Measurements from ENCODE around the gene VDAC1. TPM values are rescaled to one million over a fixed set of nuclear protein-coding genes. Genes with fewer than 3 reads are reported as not detected.
"Not testable (repeated sequence)": the region's sequence is repeated elsewhere in the genome, so short reads cannot be mapped to it uniquely, and the experiment has no call there.

The VDAC1 gene
- total RNA-seq, 1 experiment from 2014 or later: 334 TPM

DNA sequence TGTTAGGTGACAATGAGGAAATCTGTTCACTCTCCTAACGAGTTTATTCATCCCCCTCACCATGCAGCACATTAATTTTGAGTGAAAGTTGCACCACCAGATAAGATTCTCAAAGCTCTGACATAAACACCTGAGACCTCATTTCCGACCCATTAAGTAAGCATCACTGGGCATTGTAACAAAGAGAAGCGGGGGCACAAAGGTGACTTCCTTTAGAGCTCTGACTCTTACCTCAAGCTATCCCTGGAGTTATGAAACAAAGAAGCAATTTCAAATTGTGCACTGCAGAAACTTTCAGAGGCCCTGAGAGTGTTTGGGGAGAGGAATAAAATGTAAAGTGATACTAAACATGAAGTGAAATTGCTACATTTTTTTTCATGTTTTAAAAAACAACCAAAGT is 65.8 kb downstream of the VDAC1 start:
- BruUV-seq (replicated peaks): no TSS peak
- intact Hi-C loops (cut with micrococcal nuclease): no loop called here
- H3K4me1 Mint-ChIP-seq (ENCODE audit: insufficient read depth, unreplicated experiment): no peaks in the 10 kb centered on the region
- no peak for DNase-seq (ENCODE audit: unreplicated experiment)
- ChIA-PET CTCF (interaction anchor here (0.6 to 3.3 kb wide), 4 partner anchors 28 to 219 kb away, joined by 3 to 17 read pairs (median 6); no protein-coding TSS in a partner anchor), POLR2A (interaction anchor here (0.8 to 1.3 kb wide), 3 partner anchors 9 to 28 kb away, joined by 3 to 4 read pairs (median 3); no protein-coding TSS in a partner anchor)
- TF ChIP-seq, protein P1, sequence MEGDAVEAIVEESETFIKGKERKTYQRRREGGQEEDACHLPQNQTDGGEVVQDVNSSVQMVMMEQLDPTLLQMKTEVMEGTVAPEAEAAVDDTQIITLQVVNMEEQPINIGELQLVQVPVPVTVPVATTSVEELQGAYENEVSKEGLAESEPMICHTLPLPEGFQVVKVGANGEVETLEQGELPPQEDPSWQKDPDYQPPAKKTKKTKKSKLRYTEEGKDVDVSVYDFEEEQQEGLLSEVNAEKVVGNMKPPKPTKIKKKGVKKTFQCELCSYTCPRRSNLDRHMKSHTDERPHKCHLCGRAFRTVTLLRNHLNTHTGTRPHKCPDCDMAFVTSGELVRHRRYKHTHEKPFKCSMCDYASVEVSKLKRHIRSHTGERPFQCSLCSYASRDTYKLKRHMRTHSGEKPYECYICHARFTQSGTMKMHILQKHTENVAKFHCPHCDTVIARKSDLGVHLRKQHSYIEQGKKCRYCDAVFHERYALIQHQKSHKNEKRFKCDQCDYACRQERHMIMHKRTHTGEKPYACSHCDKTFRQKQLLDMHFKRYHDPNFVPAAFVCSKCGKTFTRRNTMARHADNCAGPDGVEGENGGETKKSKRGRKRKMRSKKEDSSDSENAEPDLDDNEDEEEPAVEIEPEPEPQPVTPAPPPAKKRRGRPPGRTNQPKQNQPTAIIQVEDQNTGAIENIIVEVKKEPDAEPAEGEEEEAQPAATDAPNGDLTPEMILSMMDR (IDR thresholded peaks at IDR 0.05; ENCODE audit: unreplicated experiment): no peak
- no peaks in the 10 kb centered on the region for H3K27me3 Mint-ChIP-seq (ENCODE audit: insufficient read depth, unreplicated experiment)
- no peak overlapping the region for H3K27ac Mint-ChIP-seq (ENCODE audit: low read depth, unreplicated experiment)
- H3K4me3 Mint-ChIP-seq (ENCODE audit: unreplicated experiment): no peak overlapping the region
- no peaks in the 10 kb centered on the region for H3K36me3 Mint-ChIP-seq (ENCODE audit: insufficient read depth, unreplicated experiment)
- no peaks in the 10 kb centered on the region for H3K9me3 Mint-ChIP-seq (ENCODE audit: unreplicated experiment)

DNA sequence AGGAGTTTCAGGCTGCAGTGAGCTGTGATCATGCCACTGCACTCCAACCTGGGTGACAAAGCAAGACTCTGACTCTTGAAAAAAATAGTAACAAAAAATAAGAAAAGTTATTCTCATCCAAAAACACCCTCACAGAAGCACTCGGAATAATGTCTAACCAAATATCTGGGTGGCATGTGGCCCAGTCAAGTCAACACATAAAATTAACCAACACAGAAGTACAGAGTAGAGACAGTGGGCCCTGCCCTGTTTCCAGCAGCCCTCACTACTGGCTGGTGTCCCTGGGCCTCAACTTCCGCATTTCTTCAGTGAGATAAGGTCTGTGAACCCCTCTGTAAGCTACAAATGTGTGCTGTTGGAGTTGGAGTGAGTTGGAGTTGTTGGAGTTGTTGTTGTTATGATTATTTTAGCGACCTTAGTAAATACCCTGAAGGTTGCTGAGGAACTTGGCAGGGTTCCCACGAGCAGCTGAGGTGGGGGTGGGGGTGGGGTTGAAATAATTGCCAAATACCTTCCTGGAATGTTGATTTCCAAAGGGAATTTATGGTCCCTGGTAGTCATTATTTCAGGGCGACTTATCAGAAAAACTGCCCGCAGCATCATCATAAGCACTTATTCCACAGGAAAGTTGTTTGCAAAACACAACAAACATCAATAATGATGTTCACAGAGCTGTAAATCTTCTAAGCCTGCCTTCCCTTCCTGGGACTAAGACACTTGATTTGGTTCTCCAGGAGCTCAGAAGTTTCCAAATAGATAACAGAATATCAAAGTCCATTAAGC is 66.5 kb downstream of the VDAC1 start:
- DNase-seq (ENCODE audit: unreplicated experiment): no peak
- ChIA-PET CTCF (interaction anchor here (0.6 to 3.3 kb wide), 2 partner anchors 68 to 218 kb away, joined by 3 to 17 read pairs; no protein-coding TSS in a partner anchor), POLR2A (interaction anchor here (0.8 to 1.3 kb wide), 4 partner anchors 9 to 29 kb away, joined by 3 to 4 read pairs (median 4); no protein-coding TSS in a partner anchor)
- H3K27me3 Mint-ChIP-seq (ENCODE audit: insufficient read depth, unreplicated experiment): no peaks in the 10 kb centered on the region
- no TSS peak for BruUV-seq (replicated peaks)
- H3K4me1 Mint-ChIP-seq (ENCODE audit: insufficient read depth, unreplicated experiment): no peaks in the 10 kb centered on the region
- no peak overlapping the region for H3K27ac Mint-ChIP-seq (ENCODE audit: low read depth, unreplicated experiment)
- TF ChIP-seq, protein P1 (IDR thresholded peaks at IDR 0.05; ENCODE audit: unreplicated experiment): no peak
- no peaks in the 10 kb centered on the region for H3K36me3 Mint-ChIP-seq (ENCODE audit: insufficient read depth, unreplicated experiment)
- no peaks in the 10 kb centered on the region for H3K9me3 Mint-ChIP-seq (ENCODE audit: unreplicated experiment)
- intact Hi-C loops (cut with micrococcal nuclease): no loop called here
- no peak overlapping the region for H3K4me3 Mint-ChIP-seq (ENCODE audit: unreplicated experiment)

DNA sequence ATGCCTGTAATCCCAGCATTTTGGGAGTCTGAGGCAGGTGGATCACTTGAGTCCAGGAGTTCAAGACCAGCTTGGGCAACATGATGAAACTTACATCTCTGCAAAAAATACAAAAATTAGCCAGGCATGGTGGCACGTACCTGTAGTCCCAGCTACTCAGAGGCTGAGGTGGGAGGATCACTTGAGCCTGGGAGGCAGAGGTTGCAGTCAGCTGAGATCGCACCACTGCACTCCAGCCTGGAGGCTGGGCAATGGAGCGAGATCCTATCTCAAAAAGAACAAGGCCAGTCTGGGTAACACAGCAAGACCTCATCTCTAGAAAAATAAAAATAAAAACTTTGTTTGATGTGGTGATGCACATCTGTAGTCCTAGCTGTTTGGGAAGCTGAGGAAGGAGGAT is 67.1 kb downstream of the VDAC1 start:
- DNase-seq (ENCODE audit: unreplicated experiment); H3K9me3 Mint-ChIP-seq (ENCODE audit: unreplicated experiment); H3K4me1 Mint-ChIP-seq (ENCODE audit: insufficient read depth, unreplicated experiment); H3K36me3 Mint-ChIP-seq (ENCODE audit: insufficient read depth, unreplicated experiment); H3K4me3 Mint-ChIP-seq (ENCODE audit: unreplicated experiment); H3K27me3 Mint-ChIP-seq (ENCODE audit: insufficient read depth, unreplicated experiment); BruUV-seq (replicated peaks); intact Hi-C loops (cut with micrococcal nuclease); H3K27ac Mint-ChIP-seq (ENCODE audit: low read depth, unreplicated experiment): not testable (repeated sequence)
- ChIA-PET POLR2A (interaction anchor here (0.6 to 0.9 kb wide), 2 partner anchors 26 to 175 kb away, joined by 3 to 4 read pairs; no protein-coding TSS in a partner anchor), CTCF (interaction anchor here (0.9 to 3.3 kb wide), 2 partner anchors 13 to 68 kb away, joined by 3 to 17 read pairs; no protein-coding TSS in a partner anchor)

DNA sequence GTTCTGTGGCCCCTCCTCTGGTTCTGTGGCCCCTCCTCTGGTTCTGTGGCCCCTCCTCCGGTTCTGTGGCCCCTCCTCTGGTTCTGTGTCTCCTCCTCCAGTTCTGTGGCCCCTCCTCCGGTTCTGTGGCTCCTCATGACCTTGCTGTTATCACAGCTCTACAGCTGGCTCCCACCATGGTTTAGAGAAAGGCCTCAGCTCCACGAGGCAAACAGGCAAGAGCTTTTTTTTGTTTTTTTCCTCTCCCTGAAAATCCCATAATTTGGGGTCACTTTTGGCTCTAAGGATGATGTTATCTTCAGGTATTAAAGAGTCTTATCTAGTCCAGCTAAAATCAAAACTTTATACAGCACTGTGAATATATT is 68.1 kb downstream of the VDAC1 start:
- TF ChIP-seq, protein P1 (IDR thresholded peaks at IDR 0.05; ENCODE audit: unreplicated experiment): no peak
- no peaks in the 10 kb centered on the region for H3K27me3 Mint-ChIP-seq (ENCODE audit: insufficient read depth, unreplicated experiment)
- ChIA-PET CTCF (interaction anchor here (0.5 to 3.3 kb wide), 4 partner anchors 12 to 826 kb away, joined by 3 to 17 read pairs (median 3); no protein-coding TSS in a partner anchor), POLR2A (no interaction called here)
- no TSS peak for BruUV-seq (replicated peaks)
- no peak overlapping the region for H3K27ac Mint-ChIP-seq (ENCODE audit: low read depth, unreplicated experiment)
- no peaks in the 10 kb centered on the region for H3K36me3 Mint-ChIP-seq (ENCODE audit: insufficient read depth, unreplicated experiment)
- no peaks in the 10 kb centered on the region for H3K4me1 Mint-ChIP-seq (ENCODE audit: insufficient read depth, unreplicated experiment)
- no peak overlapping the region for H3K4me3 Mint-ChIP-seq (ENCODE audit: unreplicated experiment)
- intact Hi-C loops (cut with micrococcal nuclease): no loop called here
- no peak for DNase-seq (ENCODE audit: unreplicated experiment)
- H3K9me3 Mint-ChIP-seq (ENCODE audit: unreplicated experiment): no peaks in the 10 kb centered on the region

DNA sequence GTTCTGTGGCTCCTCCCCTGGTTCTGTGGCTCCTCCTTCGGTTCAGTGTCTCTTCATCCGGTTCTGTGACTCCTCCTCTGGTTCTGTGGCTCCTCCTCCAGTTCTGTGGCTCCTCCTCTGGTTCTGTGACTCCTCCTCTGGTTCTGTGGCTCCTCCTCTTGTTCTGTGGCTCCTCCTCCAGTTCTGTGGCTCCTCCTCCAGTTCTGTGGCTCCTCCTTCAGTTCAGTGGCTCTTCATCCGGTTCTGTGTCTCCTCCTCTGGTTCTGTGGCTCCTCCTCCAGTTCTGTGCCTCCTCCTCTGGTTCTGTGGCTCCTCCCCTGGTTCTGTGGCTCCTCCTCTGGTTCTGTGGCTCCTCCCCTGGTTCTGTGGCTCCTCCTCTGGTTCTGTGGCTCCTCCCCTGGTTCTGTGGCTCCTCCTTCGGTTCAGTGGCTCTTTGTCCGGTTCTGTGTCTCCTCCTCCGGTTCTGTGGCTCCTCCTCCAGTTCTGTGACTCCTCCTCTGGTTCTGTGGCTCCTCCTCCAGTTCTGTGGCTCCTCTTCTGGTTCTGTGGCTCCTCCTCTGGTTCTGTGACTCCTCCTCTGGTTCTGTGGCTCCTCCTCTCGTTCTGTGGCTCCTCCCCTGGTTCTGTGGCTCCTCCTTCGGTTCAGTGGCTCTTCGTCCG is 68.7 kb downstream of the VDAC1 start:
- H3K36me3 Mint-ChIP-seq (ENCODE audit: insufficient read depth, unreplicated experiment); H3K27me3 Mint-ChIP-seq (ENCODE audit: insufficient read depth, unreplicated experiment); H3K9me3 Mint-ChIP-seq (ENCODE audit: unreplicated experiment); H3K4me3 Mint-ChIP-seq (ENCODE audit: unreplicated experiment); intact Hi-C loops (cut with micrococcal nuclease); H3K27ac Mint-ChIP-seq (ENCODE audit: low read depth, unreplicated experiment); BruUV-seq (replicated peaks); POLR2A ChIA-PET; DNase-seq (ENCODE audit: unreplicated experiment); H3K4me1 Mint-ChIP-seq (ENCODE audit: insufficient read depth, unreplicated experiment): not testable (repeated sequence)
- CTCF ChIA-PET: interaction anchor here (0.7 to 3.3 kb wide), 2 partner anchors 66 to 826 kb away, joined by 3 to 17 read pairs; no protein-coding TSS in a partner anchor
